A549 treated with Mapracorat at 1 μM for 4 hours (cell line): ENCODE data around the gene SLC6A17. TPM values are rescaled to one million over a fixed set of nuclear protein-coding genes. Genes with fewer than 3 reads are reported as not detected.

ENCODE experiments used
- total RNA-seq: library from RNA; stranded (reverse); fragments of 200-300 nt; extraction: Qiagen RNA extraction; gene quantifications from 5 replicates; pipeline ENCODE4 v1.2.3, GENCODE V29; 2022

SLC6A17 gene
- total RNA-seq, result 4.1 to 5.9 TPM (median 5.6 TPM) in 5 replicates

DNA sequence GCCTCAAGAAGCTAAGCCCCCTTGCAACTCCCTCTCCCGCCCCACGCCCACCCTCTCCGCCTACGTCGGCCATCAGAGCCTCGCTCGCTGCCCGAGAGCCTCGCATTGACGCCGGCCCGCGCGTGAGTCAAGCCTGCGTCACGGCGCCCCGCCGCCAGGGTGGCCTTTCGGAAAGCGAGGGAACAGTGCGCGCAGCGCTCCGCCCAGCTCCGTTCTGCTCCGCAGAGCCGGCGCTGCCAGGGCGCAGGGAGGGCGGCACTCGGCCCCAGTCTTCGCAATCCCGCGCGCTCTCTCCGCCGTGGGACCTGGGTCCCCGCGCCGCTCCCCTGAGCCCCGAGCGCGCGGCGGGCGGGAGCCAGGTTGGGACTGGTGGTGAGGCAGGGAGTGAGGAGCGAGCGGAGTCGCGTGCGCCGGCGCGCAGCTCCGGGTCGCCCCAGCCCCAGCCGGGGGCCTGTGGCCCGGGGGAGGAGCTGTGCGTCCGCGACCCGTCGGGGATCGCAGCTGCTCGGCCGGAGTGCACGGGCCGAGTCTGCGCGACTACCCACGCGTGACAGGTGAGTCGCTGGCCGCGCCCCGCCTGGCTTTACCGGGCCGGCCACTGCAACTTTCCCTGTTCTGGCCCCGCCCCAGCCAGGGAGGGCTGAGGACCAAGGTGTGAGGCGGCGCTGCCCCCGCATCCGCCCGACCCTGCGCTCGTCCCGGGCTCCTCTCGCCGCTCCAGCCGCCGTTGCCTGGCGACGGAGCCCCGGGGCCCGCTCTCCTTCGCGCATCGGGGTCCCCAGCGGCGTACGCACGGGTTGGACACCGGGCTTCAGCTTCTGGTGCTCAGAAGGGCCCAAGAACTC is at the start of gene SLC6A17:
Gene SLC6A17, plus strand, starts transcription at position 165 of the 845 bp plus-strand sequence. CDS start 16,436 bp downstream, outside the sequence.

DNA sequence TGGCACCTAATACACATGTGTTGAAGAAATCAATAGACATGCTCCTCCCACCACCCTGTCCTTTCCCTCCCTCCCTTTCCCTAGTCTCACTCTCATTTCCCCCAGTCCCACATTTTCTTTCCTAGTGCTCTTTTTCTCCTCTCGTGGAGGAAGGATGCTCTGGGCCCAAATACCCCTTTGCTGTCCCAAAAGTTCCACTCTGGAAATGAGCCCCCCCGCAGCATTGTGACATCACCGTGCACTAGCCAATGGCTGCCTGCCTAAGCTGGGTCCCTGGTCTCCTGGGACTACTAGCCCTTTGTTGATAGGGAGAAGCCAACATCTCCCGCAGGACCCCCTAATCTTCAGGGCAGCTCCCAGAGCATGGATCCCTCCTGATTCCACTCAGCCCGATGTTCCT is 38.2 kb upstream of the SLC6A17 start, which contains the start of gene UBL4B:
Gene UBL4B, plus strand, starts transcription at position 301 of the 400 bp plus-strand sequence. Its CDS starts 92 bp downstream, at position 393.

DNA sequence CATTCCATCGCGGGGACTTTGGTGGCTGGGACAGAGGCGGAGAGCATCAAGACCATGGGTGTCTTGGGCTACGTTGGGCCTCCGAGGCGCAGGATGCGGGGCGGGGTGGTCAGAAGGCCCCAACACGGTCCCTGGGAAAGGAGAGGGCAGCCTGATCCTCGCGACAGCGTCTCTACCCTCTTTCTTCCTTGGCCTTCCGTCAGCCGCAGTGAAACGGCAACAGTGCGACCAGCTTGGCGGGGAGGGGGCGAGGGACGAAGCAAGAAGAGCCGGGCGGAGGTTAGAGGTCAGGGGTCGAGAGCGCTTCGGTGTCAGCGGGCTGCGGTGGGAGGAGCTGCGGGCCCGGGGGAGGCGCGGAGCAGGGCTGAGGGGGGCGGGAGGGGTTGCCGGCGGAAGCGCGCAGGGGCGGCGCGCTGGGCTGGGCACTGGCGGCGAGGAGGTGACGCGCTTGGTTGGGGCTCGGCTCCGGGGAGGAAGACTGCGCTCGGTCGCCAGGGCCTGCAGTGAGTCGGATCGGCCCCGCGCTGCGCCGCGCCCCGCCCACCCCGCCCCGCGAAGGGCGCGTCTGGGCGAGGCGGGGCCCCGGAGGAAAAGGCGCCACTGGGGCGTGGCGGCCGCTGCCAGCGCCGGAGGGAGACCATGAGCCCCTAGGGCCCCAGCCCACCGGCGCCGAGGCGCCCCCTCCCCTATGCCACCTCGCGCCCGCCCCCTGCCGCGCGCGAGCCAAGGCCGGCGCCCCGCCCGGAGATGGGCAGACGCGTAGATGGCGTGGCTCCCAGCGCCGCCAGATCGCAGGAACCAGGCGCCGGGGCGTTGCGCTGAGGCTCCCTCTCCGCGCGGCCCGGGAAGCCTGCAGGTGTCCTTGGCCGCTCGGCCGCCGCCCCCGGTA is 59.7 kb downstream of the SLC6A17 start, which contains the start of gene KCNC4:
Gene KCNC4, plus strand, starts transcription at position 600 of the 889 bp plus-strand sequence. CDS start 1,186 bp downstream, outside the sequence.

Other genes with a start within 250 kb of the SLC6A17 start
- gene CSF1, start 239.6 kb upstream of the SLC6A17 start, total RNA-seq, result 13.0 to 18.8 TPM (median 18.0 TPM) in 5 replicates
- 44.4 to 55.4 TPM (median 50.5 TPM) in 5 replicates for gene AHCYL1, start 165.7 kb upstream of the SLC6A17 start, total RNA-seq
- gene STRIP1, start 115.9 kb upstream of the SLC6A17 start, total RNA-seq, result 10.1 to 12.8 TPM (median 12.7 TPM) in 5 replicates
- not detected in 5 replicates for gene ALX3, start 79.8 kb upstream of the SLC6A17 start, total RNA-seq
- gene UBL4B, start 38.1 kb upstream of the SLC6A17 start, total RNA-seq, result not detected in 5 replicates
- 2.2 to 4.1 TPM (median 3.7 TPM) in 5 replicates for gene KCNC4, start 59.8 kb downstream of the SLC6A17 start, total RNA-seq
- 5.9 to 9.4 TPM (median 8.1 TPM) in 5 replicates for gene RBM15, start 188.9 kb downstream of the SLC6A17 start, total RNA-seq
- 25.7 to 37.3 TPM (median 31.4 TPM) in 5 replicates for gene SLC16A4, start 240.5 kb downstream of the SLC6A17 start, total RNA-seq